SU-DHL-6 (cell line): ENCODE data around the gene PTPN11.

Experiments
- H2AFZ ChIP-seq: fragments of 200-600 bp; sonication (generic); 2 replicates; pipeline ENCODE4 v1.6.1; 2014; ENCODE audit warnings: low read depth, mild to moderate bottlenecking, moderate library complexity, mixed read lengths, antibody characterized with exemption, low read length; ENCODE audit not compliant: severe bottlenecking
- H3F3A ChIP-seq: fragments of 200-600 bp; shearing (Covaris generic); 2 replicates; pipeline ENCODE4 v1.6.0; 2016; ENCODE audit warnings: antibody characterized with exemption, mild to moderate bottlenecking; ENCODE audit not compliant: insufficient read depth
- H3K27ac ChIP-seq: fragments of 200-600 bp; sonication (generic); 2 replicates; pipeline ENCODE4 v1.5.1; 2016; ENCODE audit warnings: low read depth, mild to moderate bottlenecking, low read length, moderate library complexity, mixed read lengths
- H3K27me3 ChIP-seq: fragments of 200-600 bp; sonication (generic), shearing (Covaris generic); 2 replicates; pipeline ENCODE4 v1.6.0; 2014; ENCODE audit warnings: mild to moderate bottlenecking, low read length
- H3K36me3 ChIP-seq: fragments of 200-600 bp; sonication (generic); 2 replicates; pipeline ENCODE4 v1.6.1; 2014; ENCODE audit warnings: mild to moderate bottlenecking, low read length, mixed read lengths
- H3K4me2 ChIP-seq: fragments of 300-600, 200-600 bp; shearing (Covaris generic), sonication (generic); 2 replicates; pipeline ENCODE4 v1.6.0; 2014; ENCODE audit warnings: low read length, low read depth, mild to moderate bottlenecking; ENCODE audit not compliant: poor library complexity, severe bottlenecking
- H3K4me3 ChIP-seq: fragments of 200-600 bp; sonication (generic); 2 replicates; pipeline ENCODE4 v1.5.1; 2014; ENCODE audit warnings: antibody characterized with exemption, low read length, mild to moderate bottlenecking, mixed read lengths; ENCODE audit not compliant: insufficient read depth, poor library complexity, severe bottlenecking
- H3K79me2 ChIP-seq: fragments of 200-600 bp; sonication (generic); 2 replicates; pipeline ENCODE4 v1.6.1; 2014; ENCODE audit warnings: mild to moderate bottlenecking, low read length, moderate library complexity; ENCODE audit not compliant: insufficient read depth
- H3K9ac ChIP-seq: fragments of 200-600 bp; sonication (generic); 2 replicates; pipeline ENCODE4 v1.7.0; 2014; ENCODE audit warnings: mild to moderate bottlenecking, low read length
- H3K9me2 ChIP-seq: fragments of 200-600 bp; sonication (generic); replicated peaks from 2 replicates; pipeline ENCODE4 v1.6.1; 2014; ENCODE audit warnings: low read length; ENCODE audit not compliant: insufficient read depth
- H3K9me3 ChIP-seq: fragments of 200-600 bp; sonication (generic); 2 replicates; pipeline ENCODE4 v1.6.1; 2014; ENCODE audit warnings: low read length, mixed read lengths; ENCODE audit not compliant: insufficient read depth
- H4K20me1 ChIP-seq: fragments of 200-600 bp; sonication (generic); 2 replicates; pipeline ENCODE4 v1.6.1; 2014; ENCODE audit warnings: low read depth, mild to moderate bottlenecking, antibody characterized with exemption, low read length, moderate library complexity, mixed read lengths
- CTCF ChIP-seq: fragments of 200-600 bp; sonication (generic); IDR thresholded peaks from one replicate; pipeline ENCODE4 v1.5.1; 2017; ENCODE audit warnings: antibody characterized with exemption, mild to moderate bottlenecking, low read length, moderate library complexity; ENCODE audit not compliant: insufficient read depth, poor library complexity, severe bottlenecking
- EZH2phosphoT487 ChIP-seq: fragments of 200-600 bp; sonication (generic), shearing (Covaris generic); conservative IDR thresholded peaks from 2 replicates; pipeline ENCODE4 v1.6.1; 2018; ENCODE audit warnings: mild to moderate bottlenecking, antibody characterized with exemption, low read length, moderate library complexity, mixed read lengths

PTPN11 gene

GRCh38 chr12:112496496-112496895, 77.7 kb downstream of the PTPN11 start:
- no peak for TF ChIP-seq CTCF
- no peak for TF ChIP-seq EZH2phosphoT487
- H4K20me1 ChIP-seq: no peaks in the 10 kb centered on the region
- no peak overlapping the region for H2AFZ ChIP-seq
- H3K4me3 ChIP-seq: no peak overlapping the region
- H3K79me2 ChIP-seq: no peaks in the 10 kb centered on the region
- no peaks in the 10 kb centered on the region for H3K27me3 ChIP-seq
- H3F3A ChIP-seq: no peaks in the 10 kb centered on the region
- H3K27ac ChIP-seq: no peak overlapping the region
- H3K4me2 ChIP-seq: no peak overlapping the region
- H3K9me2 ChIP-seq: no peaks in the 10 kb centered on the region
- H3K9me3 ChIP-seq: no peaks in the 10 kb centered on the region
- no peak overlapping the region for H3K9ac ChIP-seq
- H3K36me3 ChIP-seq: no peaks in the 10 kb centered on the region

GRCh38 chr12:112498580-112498979, 79.8 kb downstream of the PTPN11 start:
- Histone ChIP-seq H3K4me3 (no peak overlapping the region), H3K4me2 (no peak overlapping the region), H4K20me1 (no peaks in the 10 kb centered on the region), H3K9me2 (no peaks in the 10 kb centered on the region), H3K79me2 (no peaks in the 10 kb centered on the region), H3F3A (0 out of 2 replicates have a peak, but pooled peaks cover 3% of the 10 kb centered on the region), H3K27me3 (no peaks in the 10 kb centered on the region), H3K27ac (no peak overlapping the region), H2AFZ (no peak overlapping the region), H3K36me3 (peaks cover 3% of the 10 kb centered on the region; the same call in 1 of the 2 replicates), H3K9me3 (no peaks in the 10 kb centered on the region), H3K9ac (no peak overlapping the region)
- TF ChIP-seq EZH2phosphoT487 (no peak), CTCF (no peak)

- Histone ChIP-seq H4K20me1 (no peaks in the 10 kb centered on the region), H3K36me3 (peaks cover 13% of the 10 kb centered on the region; the same call in 1 of the 2 replicates), H3K9me3 (no peaks in the 10 kb centered on the region)
Observed at GRCh38 chr12:112503512-112503911, 84.8 kb downstream of the PTPN11 start.

More at GRCh38 chr12:112503512-112503911, 84.8 kb downstream of the PTPN11 start:
- no peak overlapping the region for H3K4me3 ChIP-seq
- no peak overlapping the region for H3K4me2 ChIP-seq
- no peaks in the 10 kb centered on the region for H3K79me2 ChIP-seq
- H3K27ac ChIP-seq: no peak overlapping the region
- no peak overlapping the region for H2AFZ ChIP-seq
- H3K9ac ChIP-seq: no peak overlapping the region
- no peaks in the 10 kb centered on the region for H3K9me2 ChIP-seq
- no peaks in the 10 kb centered on the region for H3K27me3 ChIP-seq
- H3F3A ChIP-seq: 0 out of 2 replicates have a peak, but pooled peaks cover 3% of the 10 kb centered on the region
- no peak for TF ChIP-seq EZH2phosphoT487
- no peak for TF ChIP-seq CTCF
